Prostate gland (tissue), 2 donors: ENCODE results near the gene BUD31. TPM values are rescaled to one million over a fixed set of nuclear protein-coding genes. Genes with fewer than 3 reads are reported as not detected.

Source experiments
- DNase-seq: peaks from one replicate; pipeline ENCODE4 v3.0.0-alpha.2; 2019; ENCODE audit warnings: low spot score
- H3K27ac ChIP-seq, 2 donors: fragments of 200-600 bp; sonication (generic); 2 replicates each; pipeline ENCODE4 v1.5.1; 2017 to 2019
- H3K27me3 ChIP-seq: fragments of 200-600 bp; sonication (generic); replicated peaks from 2 replicates; pipeline ENCODE4 v1.5.1; 2019; ENCODE audit not compliant: insufficient read depth
- H3K36me3 ChIP-seq, 2 donors: fragments of 200-600 bp; sonication (generic); 1 replicate in 1 of 2; 2 replicates in 1 of 2; pipeline versions ENCODE4 v1.5.1 to v1.8.1; 2017 to 2019
- H3K4me1 ChIP-seq: fragments of 200-600 bp; sonication (generic); replicated peaks from 2 replicates; pipeline ENCODE4 v1.5.1; 2019
- H3K4me3 ChIP-seq, 2 donors: fragments of 200-600 bp; sonication (generic); 2 replicates each; pipeline ENCODE4 v1.5.1; 2017 to 2019
- H3K9me3 ChIP-seq: fragments of 200-600 bp; sonication (generic); 2 replicates; pipeline ENCODE4 v1.5.1; 2017
- POLR2A ChIP-seq: fragments of 450-650 bp; IDR thresholded peaks from one replicate; pipeline ENCODE4 v1.6.1; 2016; ENCODE audit warnings: antibody characterized with exemption, mild to moderate bottlenecking
- POLR2AphosphoS5 ChIP-seq: sonication (generic); formaldehyde crosslinking; IDR thresholded peaks from one replicate; pipeline ENCODE4 v1.6.1; 2017; ENCODE audit warnings: antibody characterized with exemption
- WGBS: methylation state at CpG from one replicate; pipeline ENCODE4 v1.1.5; 2018; 5-methylcytosine and 5-hydroxymethylcytosine counted together
- intact Hi-C: fragments of 100-400 bp; cut with DNase I; formaldehyde crosslinking; loops from one replicate; pipeline ENCODE4 v1.14.2; 2022
- total RNA-seq, 2 donors: library from RNA; depleted of rRNA; stranded (reverse); fragments of >200 nt; gene quantifications; one replicate each; pipeline ENCODE4 v1.1.0, GENCODE V29; 2016
- TF ChIP-seq, protein P1 (sequence below), 4 experiments: fragments of 200-600 bp in 2 of 4; fragments of 450-650 bp in 2 of 4; sonication (generic) in 2 of 4; IDR thresholded peaks; 1 replicate in 3 of 4; 2 replicates in 1 of 4; pipeline ENCODE4 v1.5.1; 2016 to 2019; ENCODE audit warnings: antibody characterized with exemption in 4 of 4, mild to moderate bottlenecking in 2 of 4, moderate library complexity in 2 of 4

The BUD31 gene
- total RNA-seq, 2 donors from 2014 or later = 73.8 to 78.3 TPM

DNA sequence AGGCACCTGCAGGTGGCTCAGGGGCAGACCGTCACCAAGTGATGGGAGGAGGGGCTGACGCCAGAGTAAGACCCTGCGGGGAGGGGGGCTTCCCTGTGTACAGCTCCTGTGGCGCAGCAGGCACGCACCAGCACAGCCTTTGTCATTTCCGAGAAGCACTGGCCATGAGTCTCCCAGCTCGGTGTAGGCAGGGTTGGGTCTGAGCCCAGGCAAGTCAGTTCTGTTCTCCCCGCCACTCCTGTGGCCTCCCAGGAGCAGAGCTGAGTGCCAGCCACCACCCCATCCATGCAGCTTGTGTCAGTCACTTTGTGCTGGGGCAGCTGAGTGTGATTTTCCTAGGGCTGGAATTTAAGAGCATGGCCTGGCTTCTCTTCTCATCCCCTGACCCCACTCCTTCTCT, 43.2 kb downstream of the BUD31 start:
- DNase-seq = no peak
- Histone ChIP-seq H3K27me3 (no peaks in the 10 kb centered on the region), H3K4me1 (peaks cover 3% of the 10 kb centered on the region), H3K36me3 (peaks cover 6 to 17% of the 10 kb centered on the region in 2 donors), H3K9me3 (no peaks in the 10 kb centered on the region), H3K4me3 (no peak overlapping the region), H3K27ac (no peak overlapping the region)
- 75% methylated on average over 6 of the region's 8 CpGs for WGBS
- intact Hi-C loops = no loop called here
- TF ChIP-seq POLR2A = no peak
- TF ChIP-seq, protein P1, sequence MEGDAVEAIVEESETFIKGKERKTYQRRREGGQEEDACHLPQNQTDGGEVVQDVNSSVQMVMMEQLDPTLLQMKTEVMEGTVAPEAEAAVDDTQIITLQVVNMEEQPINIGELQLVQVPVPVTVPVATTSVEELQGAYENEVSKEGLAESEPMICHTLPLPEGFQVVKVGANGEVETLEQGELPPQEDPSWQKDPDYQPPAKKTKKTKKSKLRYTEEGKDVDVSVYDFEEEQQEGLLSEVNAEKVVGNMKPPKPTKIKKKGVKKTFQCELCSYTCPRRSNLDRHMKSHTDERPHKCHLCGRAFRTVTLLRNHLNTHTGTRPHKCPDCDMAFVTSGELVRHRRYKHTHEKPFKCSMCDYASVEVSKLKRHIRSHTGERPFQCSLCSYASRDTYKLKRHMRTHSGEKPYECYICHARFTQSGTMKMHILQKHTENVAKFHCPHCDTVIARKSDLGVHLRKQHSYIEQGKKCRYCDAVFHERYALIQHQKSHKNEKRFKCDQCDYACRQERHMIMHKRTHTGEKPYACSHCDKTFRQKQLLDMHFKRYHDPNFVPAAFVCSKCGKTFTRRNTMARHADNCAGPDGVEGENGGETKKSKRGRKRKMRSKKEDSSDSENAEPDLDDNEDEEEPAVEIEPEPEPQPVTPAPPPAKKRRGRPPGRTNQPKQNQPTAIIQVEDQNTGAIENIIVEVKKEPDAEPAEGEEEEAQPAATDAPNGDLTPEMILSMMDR (IDR thresholded peaks at IDR 0.05) = no peak
- no peak for TF ChIP-seq POLR2AphosphoS5

DNA sequence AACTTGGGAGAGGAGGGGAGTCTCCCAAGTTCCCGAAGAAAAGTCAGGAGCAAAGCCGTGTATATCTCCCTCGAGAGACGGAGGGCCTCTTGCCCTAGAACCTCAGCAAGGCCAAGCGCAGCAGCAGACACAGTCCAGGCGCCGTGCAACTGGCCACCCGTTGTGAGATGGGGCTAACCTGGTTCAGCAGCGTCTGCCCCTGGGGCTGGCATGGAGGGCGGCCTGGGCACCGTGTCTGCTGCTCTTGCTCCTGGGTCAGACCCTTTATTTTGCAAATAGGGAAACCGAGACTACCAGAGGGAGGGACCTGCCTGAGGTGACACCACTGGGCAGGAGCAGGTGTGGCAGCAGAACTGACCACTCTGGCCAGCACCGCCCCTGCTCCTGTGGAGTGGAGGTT, 43.8 kb downstream of the BUD31 start:
- H3K9me3 ChIP-seq = no peaks in the 10 kb centered on the region
- H3K4me3 ChIP-seq = no peak overlapping the region
- intact Hi-C loops = no loop called here
- peaks cover 6 to 18% of the 10 kb centered on the region in 2 donors for H3K36me3 ChIP-seq
- TF ChIP-seq POLR2AphosphoS5 (no peak), POLR2A (no peak)
- TF ChIP-seq, protein P1 (IDR thresholded peaks at IDR 0.05) = no peak
- H3K27ac ChIP-seq = peak overlapping the region in 1 of 2 donors; percentile 2
- H3K4me1 ChIP-seq = peaks cover 3% of the 10 kb centered on the region
- WGBS = 90% methylated on average over 13 of the region's 13 CpGs
- H3K27me3 ChIP-seq = no peaks in the 10 kb centered on the region
- DNase-seq = no peak

DNA sequence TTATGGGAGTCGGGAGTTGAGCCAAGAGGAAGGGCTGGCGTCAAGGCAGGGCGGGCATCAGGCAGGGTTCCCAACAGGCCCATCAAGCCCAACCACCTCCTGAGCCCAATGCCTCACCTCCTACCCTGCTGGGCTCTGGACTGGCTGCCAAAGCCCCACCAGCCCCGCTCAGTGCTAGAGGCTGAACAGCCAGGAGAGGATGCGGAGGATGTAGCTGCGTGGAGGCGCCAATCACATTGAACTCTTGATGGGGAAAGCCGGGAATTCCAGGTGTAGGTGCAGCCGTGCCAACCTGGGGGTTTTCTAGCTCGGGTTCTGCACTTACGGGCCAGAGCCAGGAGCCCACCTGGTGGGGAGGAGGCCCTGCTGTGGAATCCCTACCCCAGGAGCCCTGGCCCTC, 44.3 kb downstream of the BUD31 start:
- Histone ChIP-seq H3K27ac (no peak overlapping the region), H3K36me3 (peaks cover 1 to 19% of the 10 kb centered on the region in 2 donors)
- no peak for DNase-seq

DNA sequence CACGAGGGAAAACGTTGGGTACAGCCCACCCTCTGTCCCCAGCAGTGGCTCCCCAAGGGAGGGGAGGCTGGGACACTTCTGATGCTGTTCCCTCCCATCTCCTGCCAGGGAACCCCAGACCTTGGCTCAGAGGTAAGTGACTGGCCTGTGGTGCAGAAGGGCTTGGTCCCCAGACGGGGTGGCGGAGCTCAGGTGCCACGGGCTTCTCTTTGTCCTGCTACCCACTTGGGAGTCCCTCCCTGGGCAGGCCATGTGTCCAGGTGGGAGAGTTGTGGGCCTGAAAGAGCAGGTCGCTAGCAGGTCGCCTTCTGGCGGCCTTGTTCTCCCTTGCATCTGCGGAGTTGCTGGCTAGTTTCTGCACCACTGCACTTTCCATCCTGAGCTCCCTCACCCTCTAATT, 47.1 kb downstream of the BUD31 start:
- DNase-seq = no peak
- no peak overlapping the region for H3K4me3 ChIP-seq
- H3K9me3 ChIP-seq = no peaks in the 10 kb centered on the region
- H3K27me3 ChIP-seq = no peaks in the 10 kb centered on the region
- intact Hi-C loops = no loop called here
- H3K36me3 ChIP-seq = peaks cover 0 to 31% of the 10 kb centered on the region in 2 donors
- TF ChIP-seq POLR2AphosphoS5 (no peak), POLR2A (no peak)
- TF ChIP-seq, protein P1 (IDR thresholded peaks at IDR 0.05) = no peak
- no peak overlapping the region for H3K27ac ChIP-seq
- peaks cover 9% of the 10 kb centered on the region for H3K4me1 ChIP-seq
- 70% methylated on average over 9 of the region's 9 CpGs for WGBS

More for the DNA sequence above, 44.3 kb downstream of the BUD31 start:
- intact Hi-C loops = no loop called here
- TF ChIP-seq POLR2AphosphoS5 (no peak), POLR2A (no peak)
- TF ChIP-seq, protein P1 (IDR thresholded peaks at IDR 0.05) = no peak
- no peaks in the 10 kb centered on the region for H3K27me3 ChIP-seq
- H3K4me3 ChIP-seq = no peak overlapping the region
- 51% methylated on average over 11 of the region's 11 CpGs for WGBS
- H3K9me3 ChIP-seq = no peaks in the 10 kb centered on the region
- peaks cover 3% of the 10 kb centered on the region for H3K4me1 ChIP-seq

DNA sequence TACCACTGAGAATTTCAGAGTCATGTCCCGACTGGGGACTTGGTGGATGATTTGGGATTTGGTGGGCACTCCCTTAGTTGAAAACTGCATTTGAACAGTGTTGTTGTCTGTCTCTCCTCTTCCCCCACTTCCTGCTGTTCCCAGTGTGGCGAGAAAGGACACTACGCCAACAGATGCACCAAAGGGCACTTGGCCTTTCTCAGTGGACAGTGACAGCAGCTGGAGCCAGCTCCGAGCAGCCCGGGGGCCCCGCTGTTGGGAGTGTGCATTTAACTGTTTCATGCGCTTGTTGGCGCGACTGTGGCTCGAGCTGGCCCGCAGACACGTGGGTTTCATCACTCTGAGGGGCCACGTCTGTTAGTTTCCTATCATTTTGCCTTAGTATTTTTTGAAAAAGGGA, 47.5 kb downstream of the BUD31 start:
- H3K36me3 ChIP-seq = peaks cover 0 to 28% of the 10 kb centered on the region in 2 donors
- no peaks in the 10 kb centered on the region for H3K9me3 ChIP-seq
- TF ChIP-seq POLR2AphosphoS5 (no peak), POLR2A (no peak)
- TF ChIP-seq, protein P1 (IDR thresholded peaks at IDR 0.05) = no peak
- H3K27me3 ChIP-seq = no peaks in the 10 kb centered on the region
- no peak overlapping the region for H3K4me3 ChIP-seq
- H3K27ac ChIP-seq = no peak overlapping the region
- WGBS = 64% methylated on average over 13 of the region's 13 CpGs
- DNase-seq = no peak
- intact Hi-C loops = no loop called here
- H3K4me1 ChIP-seq = peaks cover 9% of the 10 kb centered on the region
